Neural progenitor cell (in vitro differentiated cells): ENCODE data around the gene SPINT1. TPM values are rescaled to one million over a fixed set of nuclear protein-coding genes. Genes with fewer than 3 reads are reported as not detected.

Experiments used
- DNase-seq: peaks from one replicate; pipeline ENCODE4 v3.0.0-alpha.2; 2016; ENCODE audit warnings: low spot score
- H2AFZ ChIP-seq: fragments of 200-600 bp; sonication (generic); replicated peaks from 2 replicates; pipeline ENCODE4 v1.6.1; 2016; ENCODE audit warnings: antibody characterized with exemption
- H3F3A ChIP-seq: fragments of 200-600 bp; sonication (generic); 2 replicates; pipeline ENCODE4 v1.6.1; 2016; ENCODE audit warnings: antibody characterized with exemption, low read depth
- H3K27ac ChIP-seq: fragments of 200-600 bp; sonication (generic); 2 replicates; pipeline ENCODE4 v1.5.1; 2016; ENCODE audit warnings: mild to moderate bottlenecking
- H3K27me3 ChIP-seq: fragments of 200-600 bp; sonication (generic); 2 replicates; pipeline ENCODE4 v1.6.1; 2016; ENCODE audit warnings: mild to moderate bottlenecking, moderate library complexity
- H3K36me3 ChIP-seq: fragments of 200-600 bp; sonication (generic); 2 replicates; pipeline ENCODE4 v1.5.1; 2016
- H3K4me1 ChIP-seq: fragments of 200-600 bp; sonication (generic); 2 replicates; pipeline ENCODE4 v1.6.1; 2016; ENCODE audit warnings: mixed run types
- H3K4me2 ChIP-seq: fragments of 200-600 bp; sonication (generic); 2 replicates; pipeline ENCODE4 v1.6.1; 2016
- H3K4me3 ChIP-seq: fragments of 200-600 bp; sonication (generic); 2 replicates; pipeline ENCODE4 v1.5.1; 2016
- H3K79me2 ChIP-seq: fragments of 200-600 bp; sonication (generic); 2 replicates; pipeline ENCODE4 v1.6.1; 2016; ENCODE audit warnings: low read depth
- H3K9ac ChIP-seq: fragments of 200-600 bp; sonication (generic); 2 replicates; pipeline ENCODE4 v1.6.1; 2016
- H3K9me3 ChIP-seq: fragments of 200-600 bp; sonication (generic); 2 replicates; pipeline ENCODE4 v1.5.1; 2016; ENCODE audit warnings: low read depth
- H4K20me1 ChIP-seq: fragments of 200-600 bp; sonication (generic); 2 replicates; pipeline ENCODE4 v1.6.1; 2016; ENCODE audit warnings: low read depth
- H3K27ac Mint-ChIP-seq: 3 replicates; pipeline ENCODE4 v1.8.0; 2021; ENCODE audit warnings: mixed read lengths
- H3K27me3 Mint-ChIP-seq: 2 replicates; pipeline ENCODE4 v1.8.0; 2022; ENCODE audit warnings: low read depth, mild to moderate bottlenecking, inconsistent platforms, moderate library complexity, mixed read lengths; ENCODE audit not compliant: insufficient read depth
- H3K36me3 Mint-ChIP-seq: 3 replicates; pipeline ENCODE4 v1.8.0; 2021; ENCODE audit warnings: mixed read lengths
- H3K4me1 Mint-ChIP-seq: 3 replicates; pipeline ENCODE4 v1.8.0; 2021; ENCODE audit warnings: mixed read lengths
- H3K4me3 Mint-ChIP-seq: 3 replicates; pipeline ENCODE4 v1.8.0; 2021; ENCODE audit warnings: mild to moderate bottlenecking, moderate library complexity, mixed read lengths
- H3K9me3 Mint-ChIP-seq: 3 replicates; pipeline ENCODE4 v1.8.0; 2020; ENCODE audit warnings: mixed read lengths
- CTCF ChIP-seq: fragments of 200-600 bp; sonication (generic); IDR thresholded peaks from 2 replicates; pipeline ENCODE4 v1.5.1; 2017; ENCODE audit warnings: antibody characterized with exemption, mild to moderate bottlenecking
- EZH2 ChIP-seq: fragments of 200-600 bp; sonication (generic); IDR thresholded peaks from 2 replicates; pipeline ENCODE4 v1.6.1; 2017; ENCODE audit warnings: antibody characterized with exemption, mild to moderate bottlenecking, moderate library complexity
- EZH2phosphoT487 ChIP-seq: fragments of 200-600 bp; sonication (generic); IDR thresholded peaks from 2 replicates; pipeline ENCODE4 v1.6.1; 2017; ENCODE audit warnings: antibody characterized with exemption
- total RNA-seq: library from RNA; depleted of rRNA; stranded (reverse); fragments of >200 nt; gene quantifications from 2 replicates; pipeline ENCODE4 v1.2.3, GENCODE V29; 2015; ENCODE audit warnings: low replicate concordance

SPINT1 gene
- total RNA-seq, 1 donor from 2014 or later = 12.0 TPM

DNA sequence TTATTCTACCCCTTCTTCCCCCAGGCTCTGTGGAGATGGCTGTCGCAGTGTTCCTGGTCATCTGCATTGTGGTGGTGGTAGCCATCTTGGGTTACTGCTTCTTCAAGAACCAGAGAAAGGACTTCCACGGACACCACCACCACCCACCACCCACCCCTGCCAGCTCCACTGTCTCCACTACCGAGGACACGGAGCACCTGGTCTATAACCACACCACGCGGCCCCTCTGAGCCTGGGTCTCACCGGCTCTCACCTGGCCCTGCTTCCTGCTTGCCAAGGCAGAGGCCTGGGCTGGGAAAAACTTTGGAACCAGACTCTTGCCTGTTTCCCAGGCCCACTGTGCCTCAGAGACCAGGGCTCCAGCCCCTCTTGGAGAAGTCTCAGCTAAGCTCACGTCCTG lies 12.9 kb downstream of the SPINT1 start:
- DNase-seq = no peak
- Histone ChIP-seq H3F3A (peaks cover 9% of the 10 kb centered on the region), H3K4me1 (no peaks in the 10 kb centered on the region), H4K20me1 (no peaks in the 10 kb centered on the region), H3K27ac (no peak overlapping the region), H3K27me3 (no peaks in the 10 kb centered on the region), H2AFZ (no peak overlapping the region), H3K9me3 (no peaks in the 10 kb centered on the region), H3K36me3 (no peaks in the 10 kb centered on the region), H3K4me3 (no peak overlapping the region), H3K4me2 (no peak overlapping the region), H3K79me2 (no peaks in the 10 kb centered on the region), H3K9ac (no peak overlapping the region)
- H3K4me3 Mint-ChIP-seq = no peak overlapping the region
- no peaks in the 10 kb centered on the region for H3K9me3 Mint-ChIP-seq
- H3K27ac Mint-ChIP-seq = no peak overlapping the region
- peaks cover 3% of the 10 kb centered on the region for H3K27me3 Mint-ChIP-seq
- no peaks in the 10 kb centered on the region for H3K36me3 Mint-ChIP-seq
- no peak for TF ChIP-seq CTCF
- TF ChIP-seq EZH2 = no peak
- TF ChIP-seq EZH2phosphoT487 = no peak
- H3K4me1 Mint-ChIP-seq = peaks cover 23% of the 10 kb centered on the region

DNA sequence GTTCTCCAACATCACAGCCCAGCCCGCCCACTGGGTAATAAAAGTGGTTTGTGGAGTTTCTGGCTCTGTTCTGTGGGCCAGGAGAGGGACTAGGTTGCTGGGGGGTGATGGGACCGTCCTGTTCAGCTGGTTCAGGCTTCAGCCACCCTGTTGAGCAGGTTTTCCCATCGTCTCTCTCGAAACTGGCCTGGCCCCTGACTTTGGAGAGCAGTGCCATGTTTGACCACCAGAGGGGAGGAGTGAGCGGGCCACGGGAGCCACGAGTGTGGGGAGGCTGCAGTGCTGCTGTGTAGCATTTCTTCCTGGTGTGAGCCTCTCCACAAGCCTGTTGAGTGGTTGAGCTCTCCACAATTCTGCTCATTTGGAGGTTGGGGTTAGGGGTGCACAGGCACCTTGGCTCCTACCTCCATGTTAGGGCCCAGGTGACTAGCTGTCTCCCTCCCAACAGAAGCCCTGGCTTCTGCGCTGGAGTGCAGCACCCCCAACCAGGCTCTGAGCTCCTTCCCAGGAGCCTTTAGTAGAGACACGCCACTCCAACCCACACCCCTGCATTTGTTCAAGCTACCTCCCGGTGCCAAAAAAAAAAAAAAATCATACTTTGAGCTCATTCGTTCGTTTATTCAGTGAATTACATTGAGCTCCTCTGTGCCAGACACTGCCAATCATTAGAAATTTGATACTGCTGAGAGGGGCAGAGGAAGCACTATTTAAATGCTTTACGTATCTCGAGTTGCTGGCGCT lies 13.9 kb downstream of the SPINT1 start:
- H3K4me3 Mint-ChIP-seq = peak overlapping the region; percentile 33
- Histone ChIP-seq H3K9ac (no peak overlapping the region), H3K27ac (no peak overlapping the region), H4K20me1 (no peaks in the 10 kb centered on the region), H3K36me3 (no peaks in the 10 kb centered on the region), H3K27me3 (no peaks in the 10 kb centered on the region), H3K4me2 (no peak overlapping the region), H3K9me3 (no peaks in the 10 kb centered on the region), H3F3A (peaks cover 9% of the 10 kb centered on the region), H2AFZ (peak overlapping the region; percentile 80), H3K79me2 (no peaks in the 10 kb centered on the region), H3K4me3 (no peak overlapping the region), H3K4me1 (no peaks in the 10 kb centered on the region)
- H3K27ac Mint-ChIP-seq = no peak overlapping the region
- H3K27me3 Mint-ChIP-seq = peaks cover 4% of the 10 kb centered on the region
- H3K9me3 Mint-ChIP-seq = no peaks in the 10 kb centered on the region
- H3K36me3 Mint-ChIP-seq = no peaks in the 10 kb centered on the region
- peaks cover 23% of the 10 kb centered on the region for H3K4me1 Mint-ChIP-seq
- DNase-seq = peak; percentile 72
- no peak for TF ChIP-seq EZH2
- peak; percentile 89 for TF ChIP-seq CTCF

DNA sequence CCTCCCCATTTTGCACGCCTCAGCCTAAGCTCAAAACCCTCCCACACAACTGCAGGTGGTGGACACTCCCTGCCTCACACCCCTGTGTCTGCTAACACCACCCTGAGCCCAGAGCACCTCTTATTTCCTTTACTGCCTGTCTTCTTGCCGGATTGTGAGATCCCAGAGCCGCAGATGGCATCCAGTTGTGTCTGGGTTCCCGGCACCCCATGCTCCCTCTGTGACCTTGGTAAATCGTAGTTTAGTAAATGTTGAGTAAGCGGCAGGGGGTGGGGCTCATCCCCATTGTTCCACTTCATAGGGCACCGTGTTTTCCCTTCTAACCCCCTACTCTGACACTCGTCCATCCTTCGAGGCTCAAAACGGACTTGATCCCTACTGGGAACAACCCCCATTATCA lies 14.9 kb downstream of the SPINT1 start:
- TF ChIP-seq EZH2 = no peak
- TF ChIP-seq EZH2phosphoT487 = no peak
- TF ChIP-seq CTCF = no peak
- H3K27ac Mint-ChIP-seq = peak overlapping the region; percentile 21
- H3K27ac ChIP-seq = no peak overlapping the region
- no peak overlapping the region for H2AFZ ChIP-seq
- no peak for DNase-seq
- no peaks in the 10 kb centered on the region for H3K4me1 ChIP-seq
- peaks cover 7% of the 10 kb centered on the region for H3K27me3 Mint-ChIP-seq
- no peak overlapping the region for H3K4me3 Mint-ChIP-seq
- no peaks in the 10 kb centered on the region for H3K9me3 ChIP-seq
- H3K36me3 ChIP-seq = no peaks in the 10 kb centered on the region
- no peaks in the 10 kb centered on the region for H3K27me3 ChIP-seq
- H3K4me1 Mint-ChIP-seq = peaks cover 23% of the 10 kb centered on the region
- peaks cover 9% of the 10 kb centered on the region for H3F3A ChIP-seq
- H3K4me2 ChIP-seq = no peak overlapping the region
- H3K9ac ChIP-seq = no peak overlapping the region
- H3K36me3 Mint-ChIP-seq = no peaks in the 10 kb centered on the region
- H4K20me1 ChIP-seq = no peaks in the 10 kb centered on the region
- no peaks in the 10 kb centered on the region for H3K9me3 Mint-ChIP-seq
- no peaks in the 10 kb centered on the region for H3K79me2 ChIP-seq
- no peak overlapping the region for H3K4me3 ChIP-seq
